ENCODE results near the gene RPAP2.

The RPAP2 gene

GRCh38 chr1:92307980-92308379 is 9.1 kb downstream of the RPAP2 start:
- no peak overlapping the region for H3K4me3 ChIP-seq (ENCODE audit: low read length)
- TF ChIP-seq CTCF (conservative IDR thresholded peaks at IDR 0.05; ENCODE audit: low read depth, low read length): no peak
- no peak for DNase-seq (ENCODE audit: low read depth)

GRCh38 chr1:92310185-92310597 is 11.3 kb downstream of the RPAP2 start:
- no peak overlapping the region for H3K4me3 ChIP-seq (ENCODE audit: low read length)
- peak; percentile 54 for TF ChIP-seq CTCF (conservative IDR thresholded peaks at IDR 0.05; ENCODE audit: low read depth, low read length)
- no peak for DNase-seq (ENCODE audit: low read depth)

- DNase-seq (ENCODE audit: low read depth): no peak
- TF ChIP-seq CTCF (conservative IDR thresholded peaks at IDR 0.05; ENCODE audit: low read depth, low read length): no peak
- no peak overlapping the region for H3K4me3 ChIP-seq (ENCODE audit: low read length)
Measured at GRCh38 chr1:92314024-92314423, 15.2 kb downstream of the RPAP2 start.

- TF ChIP-seq CTCF (conservative IDR thresholded peaks at IDR 0.05; ENCODE audit: low read depth, low read length): no peak
- DNase-seq (ENCODE audit: low read depth): no peak
Measured at GRCh38 chr1:92315766-92316599, 17.1 kb downstream of the RPAP2 start.

GRCh38 chr1:92317836-92318493 is 19.1 kb downstream of the RPAP2 start:
- TF ChIP-seq CTCF (conservative IDR thresholded peaks at IDR 0.05; ENCODE audit: low read depth, low read length): no peak
- no peak overlapping the region for H3K4me3 ChIP-seq (ENCODE audit: low read length)
- DNase-seq (ENCODE audit: low read depth): no peak

More at GRCh38 chr1:92315766-92316599, 17.1 kb downstream of the RPAP2 start:
- H3K4me3 ChIP-seq (ENCODE audit: low read length): no peak overlapping the region

GRCh38 chr1:92323473-92324453 is 24.9 kb downstream of the RPAP2 start:
- DNase-seq (ENCODE audit: low read depth): no peak
- no peak for TF ChIP-seq CTCF (conservative IDR thresholded peaks at IDR 0.05; ENCODE audit: low read depth, low read length)
- H3K4me3 ChIP-seq (ENCODE audit: low read length): no peak overlapping the region

Data from retinal pigment epithelial cell (primary cell).